ENCODE data around the gene LHFPL2. TPM values are rescaled to one million over a fixed set of nuclear protein-coding genes. Genes with fewer than 3 reads are reported as not detected.
A peak's percentile ranks its signal among the peaks of the same experiment; 100 is the strongest.
"Not testable (repeated sequence)": the region's sequence is repeated elsewhere in the genome, so short reads cannot be mapped to it uniquely, and the experiment has no call there.

Gene LHFPL2
- total RNA-seq, 1 donor from 2014 or later = 40.6 TPM

DNA sequence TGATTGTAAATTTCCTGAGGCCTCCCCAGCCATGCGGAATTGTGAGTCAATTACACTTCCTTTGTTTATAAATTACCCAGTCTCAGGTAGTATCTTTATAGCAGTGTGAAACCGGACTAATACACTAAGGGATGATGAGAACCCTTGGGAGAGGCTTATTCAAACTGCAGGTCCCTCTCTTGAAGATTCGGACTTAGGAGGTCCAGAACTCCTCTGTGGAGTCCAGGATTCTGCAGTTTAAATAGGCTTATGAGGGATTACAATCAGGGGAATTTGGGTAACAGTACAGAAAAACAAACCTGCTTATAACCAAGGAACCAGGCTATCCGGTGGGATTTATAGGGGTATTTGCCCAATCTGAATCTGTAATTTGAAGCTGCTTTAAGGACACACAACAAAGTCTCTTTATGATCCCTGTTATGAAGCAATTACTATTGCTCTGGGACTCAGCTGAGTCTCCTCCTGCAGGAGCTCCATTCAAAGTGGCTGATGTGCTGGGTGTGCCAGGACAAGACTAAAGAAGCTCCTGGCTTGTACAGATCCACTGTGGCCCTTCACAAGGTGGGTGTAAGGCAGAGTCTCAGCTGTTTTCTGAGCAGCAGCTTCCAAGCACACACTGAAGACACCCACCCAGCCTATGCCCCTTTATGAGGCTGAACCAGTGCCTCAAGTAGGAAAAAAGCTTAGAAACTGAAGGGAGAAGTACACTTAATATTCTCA, 41.8 kb upstream of the LHFPL2 start:
- ATAC-seq (no peak), DNase-seq (no peak)
- Histone ChIP-seq H3K4me3 (no peak overlapping the region), H3K36me3 (no peaks in the 10 kb centered on the region), H3K27me3 (ENCODE audit: low read depth) (no peaks in the 10 kb centered on the region), H3K9me3 (peaks cover 7% of the 10 kb centered on the region), H3K27ac (no peak overlapping the region), H3K4me1 (no peaks in the 10 kb centered on the region)
- TF ChIP-seq CTCF (IDR thresholded peaks at IDR 0.05) = no peak
- intact Hi-C loops (cut with DNase I) = no loop called here

GRCh38 chr5:78689540-78690252, 41.1 kb upstream of the LHFPL2 start:
- ATAC-seq = no peak

DNA sequence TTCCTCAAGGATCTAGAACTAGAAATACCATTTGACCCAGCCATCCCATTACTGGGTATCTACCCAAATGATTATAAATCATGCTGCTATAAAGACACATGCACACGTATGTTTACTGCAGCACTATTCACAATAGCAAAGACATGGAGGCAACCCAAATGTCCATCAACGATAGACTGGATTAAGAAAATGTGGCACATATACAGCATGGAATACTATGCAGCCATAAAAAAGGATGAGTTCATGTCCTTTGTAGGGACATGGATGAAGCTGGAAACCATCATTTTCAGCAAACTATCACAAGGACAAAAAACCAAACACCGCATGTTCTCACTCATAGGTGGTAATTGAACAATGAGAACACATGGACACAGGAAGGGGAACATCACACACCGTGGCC, 38.9 kb upstream of the LHFPL2 start:
- intact Hi-C loops (cut with DNase I); H3K9me3 ChIP-seq; H3K27ac ChIP-seq; H3K4me3 ChIP-seq; DNase-seq; ATAC-seq; H3K4me1 ChIP-seq; H3K36me3 ChIP-seq; H3K27me3 ChIP-seq (ENCODE audit: low read depth): not testable (repeated sequence)

More at GRCh38 chr5:78689540-78690252, 41.1 kb upstream of the LHFPL2 start:
- intact Hi-C loops (cut with DNase I) = no loop called here
- Histone ChIP-seq H3K36me3 (no peaks in the 10 kb centered on the region), H3K4me3 (no peak overlapping the region), H3K9me3 (peaks cover 7% of the 10 kb centered on the region), H3K27me3 (ENCODE audit: low read depth) (no peaks in the 10 kb centered on the region), H3K27ac (no peak overlapping the region), H3K4me1 (no peaks in the 10 kb centered on the region)
- DNase-seq = no peak
- TF ChIP-seq CTCF (IDR thresholded peaks at IDR 0.05) = no peak

- H3K27me3 ChIP-seq (ENCODE audit: low read depth); H3K27ac ChIP-seq; intact Hi-C loops (cut with DNase I); H3K4me1 ChIP-seq; DNase-seq; H3K9me3 ChIP-seq; ATAC-seq; H3K4me3 ChIP-seq; H3K36me3 ChIP-seq: not testable (repeated sequence)
Observed at GRCh38 chr5:78683905-78684304, 35.3 kb upstream of the LHFPL2 start.

- DNase-seq (no peak), ATAC-seq (no peak)
- H3K4me3 ChIP-seq = no peak overlapping the region
- intact Hi-C loops (cut with DNase I) = no loop called here
- H3K27ac ChIP-seq = no peak overlapping the region
- no peak for TF ChIP-seq CTCF (IDR thresholded peaks at IDR 0.05)
- no peaks in the 10 kb centered on the region for H3K36me3 ChIP-seq
- no peaks in the 10 kb centered on the region for H3K9me3 ChIP-seq
- no peaks in the 10 kb centered on the region for H3K4me1 ChIP-seq
- no peaks in the 10 kb centered on the region for H3K27me3 ChIP-seq (ENCODE audit: low read depth)
Observed at GRCh38 chr5:78679905-78680304, 31.3 kb upstream of the LHFPL2 start.

DNA sequence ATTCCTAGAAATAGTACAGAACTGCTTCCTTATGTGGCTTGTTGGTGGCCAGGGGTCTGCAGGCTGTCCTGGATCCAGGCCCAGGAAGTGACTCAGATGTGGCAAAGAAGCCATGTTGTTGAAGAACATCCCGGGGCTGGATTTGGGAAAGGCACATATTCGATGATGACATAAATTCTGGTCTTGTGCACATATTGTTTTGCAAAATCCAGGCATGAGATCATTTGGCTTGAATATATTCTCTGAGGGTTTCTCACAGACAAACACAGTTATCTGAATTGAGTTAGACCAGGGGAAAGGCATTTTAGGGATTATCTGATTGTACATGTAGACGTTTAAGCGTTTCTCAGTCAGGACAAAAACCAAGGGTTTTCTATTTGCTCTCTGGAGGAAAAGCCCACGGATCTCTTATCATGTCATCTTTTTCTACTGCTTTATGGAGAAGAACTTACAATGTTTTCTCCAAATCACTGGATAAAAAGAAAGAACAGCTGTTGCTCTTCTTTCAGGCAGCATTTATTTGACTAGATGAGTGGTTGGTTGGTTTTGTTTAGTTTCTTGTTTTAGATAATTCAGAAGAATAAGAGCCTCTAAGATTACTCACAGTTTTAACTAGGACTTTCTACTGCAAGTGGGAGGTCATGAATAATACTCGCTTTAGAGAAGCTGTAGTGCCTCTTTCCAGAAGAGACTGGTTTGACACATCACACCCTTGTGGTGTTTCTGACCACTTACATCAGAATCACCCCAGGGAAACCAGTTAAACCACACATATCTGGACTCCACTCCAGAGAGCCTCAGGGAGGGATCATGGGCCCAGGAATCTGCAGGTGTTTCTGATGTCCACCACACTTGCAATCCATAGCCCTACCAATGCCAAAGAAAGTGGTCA, 29.5 kb upstream of the LHFPL2 start:
- H3K4me3 ChIP-seq = no peak overlapping the region
- intact Hi-C loops (cut with DNase I) = no loop called here
- ATAC-seq = peak; percentile 52
- no peaks in the 10 kb centered on the region for H3K9me3 ChIP-seq
- no peak for TF ChIP-seq CTCF (IDR thresholded peaks at IDR 0.05)
- no peaks in the 10 kb centered on the region for H3K27me3 ChIP-seq (ENCODE audit: low read depth)
- no peak for DNase-seq
- H3K36me3 ChIP-seq = no peaks in the 10 kb centered on the region
- no peaks in the 10 kb centered on the region for H3K4me1 ChIP-seq
- H3K27ac ChIP-seq = no peak overlapping the region
